ENCODE results near the gene CPNE8.

- no peak for TF ChIP-seq GATA2 (IDR thresholded peaks at IDR 0.05; ENCODE audit: low read depth, low read length)
- no peak for TF ChIP-seq GATA3 (IDR thresholded peaks at IDR 0.05; ENCODE audit: low read depth, low read length)
Observed at GRCh38 chr12:38934686-38935085, 29.3 kb upstream of the CPNE8 start.
